ENCODE data around the gene CLDN15. TPM values are rescaled to one million over a fixed set of nuclear protein-coding genes. Genes with fewer than 3 reads are reported as not detected.
"Not testable (repeated sequence)": the region's sequence is repeated elsewhere in the genome, so short reads cannot be mapped to it uniquely, and the experiment has no call there.

The CLDN15 gene, protein sequence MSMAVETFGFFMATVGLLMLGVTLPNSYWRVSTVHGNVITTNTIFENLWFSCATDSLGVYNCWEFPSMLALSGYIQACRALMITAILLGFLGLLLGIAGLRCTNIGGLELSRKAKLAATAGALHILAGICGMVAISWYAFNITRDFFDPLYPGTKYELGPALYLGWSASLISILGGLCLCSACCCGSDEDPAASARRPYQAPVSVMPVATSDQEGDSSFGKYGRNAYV
- total RNA-seq = 10 to 100 TPM in 1 of 8 experiments, 1 to 10 TPM in 7; 2.5 to 12.2 (median 4.8) TPM

DNA sequence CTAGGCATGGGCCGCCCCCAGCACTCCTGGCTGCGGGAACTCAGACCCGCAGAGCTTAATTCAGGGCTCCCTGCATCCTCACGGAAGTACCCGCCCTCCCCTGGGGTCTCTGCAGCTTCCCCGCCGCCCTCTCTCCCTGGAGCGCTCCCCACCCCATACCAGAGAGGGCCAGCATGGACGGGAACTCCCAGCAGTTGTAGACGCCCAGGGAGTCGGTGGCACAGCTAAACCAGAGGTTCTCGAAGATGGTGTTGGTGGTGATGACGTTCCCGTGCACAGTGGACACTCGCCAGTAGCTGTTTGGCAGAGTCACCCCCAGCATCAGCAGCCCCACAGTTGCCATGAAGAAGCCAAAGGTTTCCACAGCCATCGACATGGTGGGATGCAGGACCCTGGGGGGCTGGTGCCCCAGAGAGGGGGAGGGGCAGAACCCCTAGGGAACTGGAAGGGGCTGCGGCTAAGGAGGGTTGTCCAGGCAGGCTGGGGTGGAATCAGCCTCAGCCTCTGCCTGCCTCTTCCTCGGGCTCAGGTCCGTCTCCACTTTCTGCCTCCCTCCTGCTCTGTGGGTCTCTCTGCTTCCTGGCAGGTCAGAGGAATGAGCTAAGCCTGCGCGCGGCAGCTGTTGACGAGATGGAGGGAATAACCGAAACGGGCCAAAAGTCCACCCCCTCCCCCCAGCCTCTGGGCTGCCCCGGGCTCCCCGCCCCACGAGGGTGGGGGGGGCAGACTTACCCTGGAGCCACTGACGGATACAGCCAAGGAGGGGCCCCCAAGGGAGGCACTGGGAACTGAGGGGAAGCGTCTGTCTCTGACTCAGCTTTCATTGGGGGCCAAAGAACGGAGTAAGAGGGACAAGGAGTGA, at the start of gene CLDN15:
Gene CLDN15, minus strand, starts transcription at position 597 of the 862 bp plus-strand sequence. Its CDS starts 221 bp downstream, at position 376.
- no peaks in the 10 kb centered on the region for H3K4me1 ChIP-seq (replicated peaks in 1 of 2)
- 77% methylated on average over 5 of the region's 31 CpGs; no CpG with 5 or more reads in 9 of the 10 experiments for WGBS, 10 experiments
- in situ Hi-C loops (cut with MboI; ENCODE audit: low pct_unique_long_range_greater_than_20kb in 2 of 9, low sequenced_read_pairs in 9 of 9, unreplicated experiment in 9 of 9) = no loop called here
- H3K27ac ChIP-seq = no peak within 1 kb of the TSS
- peak; percentile 14 to 82 (median 63) for ATAC-seq (replicated peaks in 6 of 8)
- H3K4me3 ChIP-seq = no peak within 1 kb of the TSS

DNA sequence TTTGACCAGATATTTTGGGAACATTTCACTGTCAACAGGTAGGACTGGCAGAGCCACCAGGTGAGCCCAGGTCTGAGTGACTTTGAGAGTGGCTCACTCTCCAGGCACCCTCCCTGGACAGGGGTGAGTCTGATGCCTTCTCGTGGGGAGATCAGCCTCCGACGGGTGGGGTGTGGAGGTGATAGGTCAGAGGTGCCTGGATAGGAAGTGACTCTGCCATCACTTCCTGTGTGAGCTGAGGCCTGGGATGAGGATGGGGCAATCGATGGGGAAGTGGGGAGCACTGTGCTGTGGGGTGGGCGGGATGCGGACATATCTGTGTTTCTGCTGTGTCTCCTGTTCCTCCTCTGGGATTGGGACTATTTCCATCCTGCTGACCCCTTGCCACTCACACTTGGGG, 49.4 kb upstream of the CLDN15 start:
- no peak for ATAC-seq (replicated peaks in 6 of 8)
- H3K4me1 ChIP-seq (replicated peaks in 1 of 2) = no peaks in the 10 kb centered on the region
- WGBS, 10 experiments = 80% methylated on average over 1 of the region's 6 CpGs; no CpG with 5 or more reads in 9 of the 10 experiments
- no peak overlapping the region for H3K27ac ChIP-seq
- H3K4me3 ChIP-seq = no peak overlapping the region
- in situ Hi-C loops (cut with MboI; ENCODE audit: low pct_unique_long_range_greater_than_20kb in 2 of 9, low sequenced_read_pairs in 9 of 9, unreplicated experiment in 9 of 9) = loop anchor here in 3 of 9 experiments (25.0 kb wide), 2 partner anchors 150 to 400 kb away; partner anchors contain the start of genes SERPINE1 (in 2 of the 3), ACHE (in 1 of the 3), SRRT (in 1 of the 3) and UFSP1 (in 1 of the 3)

DNA sequence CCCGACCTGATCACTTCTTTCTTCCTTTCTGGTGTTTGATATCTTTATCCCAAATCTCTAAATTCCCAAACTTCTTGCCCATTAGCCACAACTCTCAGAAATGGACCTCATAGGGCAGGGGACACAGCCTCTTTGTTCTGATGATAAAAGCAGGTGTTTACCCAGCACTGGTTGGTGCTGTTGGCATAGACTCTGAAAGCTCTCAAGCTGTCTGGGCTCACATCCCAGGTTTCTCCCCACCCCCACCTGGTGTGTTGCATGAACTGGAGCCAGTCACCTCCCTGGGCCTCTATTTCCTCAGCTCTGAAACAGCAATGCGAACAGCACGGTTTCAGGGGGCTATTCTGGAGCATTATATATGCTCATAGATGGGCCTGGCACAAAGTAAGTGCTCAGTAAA, 48.3 kb upstream of the CLDN15 start:
- ATAC-seq (replicated peaks in 6 of 8); H3K4me1 ChIP-seq (replicated peaks in 1 of 2); H3K27ac ChIP-seq; H3K4me3 ChIP-seq: not testable (repeated sequence)
- in situ Hi-C loops (cut with MboI; ENCODE audit: low pct_unique_long_range_greater_than_20kb in 2 of 9, low sequenced_read_pairs in 9 of 9, unreplicated experiment in 9 of 9) = loop anchor here in 3 of 9 experiments (25.0 kb wide), 2 partner anchors 149 to 399 kb away; partner anchors contain the start of genes SERPINE1 (in 2 of the 3), ACHE (in 1 of the 3), SRRT (in 1 of the 3) and UFSP1 (in 1 of the 3)
- WGBS, 10 experiments = 17 to 68% (median 30%) methylated on average over 1 to 2 of the region's 3 CpGs; no CpG with 5 or more reads in 6 of the 10 experiments

DNA sequence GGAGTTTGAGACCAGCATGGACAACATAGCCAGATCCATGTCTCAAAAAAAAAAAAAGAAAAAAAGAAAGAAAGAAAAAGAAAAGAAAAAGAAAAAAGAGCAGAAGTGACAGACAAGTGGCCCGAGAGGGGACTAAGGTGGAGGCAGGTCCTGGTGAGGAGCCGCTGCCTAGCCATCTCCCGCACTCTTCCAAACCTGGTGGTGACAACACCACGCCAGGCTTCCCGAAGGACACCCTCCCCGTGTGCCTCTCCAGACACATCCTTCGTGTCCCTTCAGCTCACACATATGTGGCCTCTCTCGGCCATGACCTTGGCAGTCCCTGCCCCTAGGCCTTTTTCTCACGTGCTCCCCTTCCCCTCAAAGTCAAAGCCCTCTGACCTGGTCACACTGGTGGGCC, 47.6 kb upstream of the CLDN15 start:
- in situ Hi-C loops (cut with MboI; ENCODE audit: low pct_unique_long_range_greater_than_20kb in 2 of 9, low sequenced_read_pairs in 9 of 9, unreplicated experiment in 9 of 9) = loop anchor here in 3 of 9 experiments (25.0 kb wide), 2 partner anchors 148 to 398 kb away; partner anchors contain the start of genes SERPINE1 (in 2 of the 3), ACHE (in 1 of the 3), SRRT (in 1 of the 3) and UFSP1 (in 1 of the 3)
- Histone ChIP-seq H3K27ac (no peak overlapping the region), H3K4me1 (replicated peaks in 1 of 2) (no peaks in the 10 kb centered on the region), H3K4me3 (no peak overlapping the region)
- 60 to 98% (median 79%) methylated on average over 2 to 8 of the region's 9 CpGs; no CpG with 5 or more reads in 2 of the 10 experiments for WGBS, 10 experiments
- ATAC-seq (replicated peaks in 6 of 8) = no peak

DNA sequence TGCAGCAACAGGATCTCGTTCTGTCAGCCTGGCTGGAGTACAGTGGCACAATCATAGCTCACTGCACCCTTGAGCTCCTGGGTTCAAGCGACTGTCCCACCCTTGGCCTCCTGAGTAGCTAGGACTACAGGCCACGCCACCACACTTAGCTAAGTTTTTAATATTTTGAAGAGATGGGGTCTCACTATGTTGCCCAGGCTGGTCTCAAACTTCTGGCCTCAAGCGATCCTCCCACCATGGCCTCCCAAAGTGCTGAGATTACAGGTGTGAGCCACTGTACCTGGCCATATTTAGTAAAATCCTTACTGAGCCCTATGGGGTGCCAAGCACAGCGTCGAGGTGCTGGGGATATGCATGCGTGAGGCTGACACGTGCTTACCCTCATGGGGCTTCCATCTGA, 43.3 kb upstream of the CLDN15 start:
- 36 to 100% (median 80%) methylated on average over 2 to 3 of the region's 8 CpGs; no CpG with 5 or more reads in 5 of the 10 experiments for WGBS, 10 experiments
- H3K4me1 ChIP-seq (replicated peaks in 1 of 2); H3K27ac ChIP-seq; ATAC-seq (replicated peaks in 6 of 8); H3K4me3 ChIP-seq: not testable (repeated sequence)
- in situ Hi-C loops (cut with MboI; ENCODE audit: low pct_unique_long_range_greater_than_20kb in 2 of 9, low sequenced_read_pairs in 9 of 9, unreplicated experiment in 9 of 9) = loop anchor here in 3 of 9 experiments (25.0 kb wide), 2 partner anchors 144 to 394 kb away; partner anchors contain the start of genes SERPINE1 (in 2 of the 3), ACHE (in 1 of the 3), SRRT (in 1 of the 3) and UFSP1 (in 1 of the 3)

DNA sequence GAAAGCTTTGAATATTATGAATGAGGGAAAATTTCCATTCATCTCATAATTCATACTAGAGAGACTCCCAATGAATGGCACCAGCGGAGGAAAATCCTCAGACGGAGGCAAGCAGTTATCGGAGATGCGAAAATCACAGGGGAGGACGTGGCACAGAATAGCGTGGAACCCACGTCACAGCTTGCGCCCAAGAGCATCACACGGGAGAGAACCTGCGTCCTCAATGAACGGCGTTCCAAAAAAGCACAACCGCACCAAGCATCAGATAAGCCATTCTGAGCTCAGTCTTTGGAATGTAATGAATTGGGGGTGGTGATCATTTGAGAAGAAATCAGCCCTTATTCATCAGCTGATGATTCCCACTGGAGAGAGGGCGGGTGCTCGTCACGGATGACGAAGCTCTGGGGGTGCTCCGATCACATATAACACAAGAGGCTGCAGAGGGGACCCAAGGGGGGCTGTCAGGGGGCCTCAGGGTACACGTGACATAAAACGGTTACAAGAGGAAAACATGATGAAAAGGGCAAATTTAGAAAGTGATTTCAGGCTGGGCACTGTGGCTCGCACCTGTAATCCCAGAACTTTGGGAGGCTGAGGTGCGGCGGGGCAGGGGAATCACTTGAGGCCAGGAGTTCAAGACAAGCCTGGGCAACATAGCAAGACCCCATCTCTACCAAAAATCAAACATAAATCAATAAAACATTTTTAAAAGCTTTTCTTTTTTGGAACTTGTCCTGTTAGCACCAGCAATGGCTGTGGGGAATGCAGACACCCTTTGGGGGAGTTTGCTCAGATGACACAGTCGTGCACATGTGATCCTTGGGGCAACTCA, 41.1 kb upstream of the CLDN15 start:
- WGBS, 10 experiments = 51 to 95% (median 82%) methylated on average over 2 to 21 of the region's 24 CpGs; no CpG with 5 or more reads in 1 of the 10 experiments

DNA sequence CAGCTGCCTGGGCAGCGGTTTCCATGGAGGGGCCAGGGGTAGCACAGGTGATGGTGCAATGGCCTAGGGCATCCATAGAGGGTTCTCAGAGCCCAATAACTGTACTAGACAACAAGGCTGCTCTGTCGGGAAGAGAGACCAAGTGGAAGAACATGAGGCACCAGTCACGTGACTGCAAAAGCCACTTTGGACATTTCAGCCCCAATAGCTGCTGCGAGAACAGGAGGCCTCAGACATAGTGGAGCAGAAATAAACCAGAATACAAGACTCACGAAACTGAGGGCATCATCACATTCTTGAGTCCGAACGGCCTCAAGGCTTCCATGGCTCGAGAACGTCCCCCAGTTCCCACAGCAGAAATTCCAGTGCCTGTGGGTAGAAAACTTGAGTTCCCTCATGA, 39.6 kb upstream of the CLDN15 start:
- peaks cover 0 to 7% of the 10 kb centered on the region in 2 donors for H3K4me1 ChIP-seq (replicated peaks in 1 of 2)
- H3K27ac ChIP-seq = no peak overlapping the region
- ATAC-seq (replicated peaks in 6 of 8) = no peak
- H3K4me3 ChIP-seq = no peak overlapping the region
- WGBS, 10 experiments = 29 to 92% (median 65%) methylated on average over 4 to 7 of the region's 9 CpGs; no CpG with 5 or more reads in 3 of the 10 experiments
- in situ Hi-C loops (cut with MboI; ENCODE audit: low pct_unique_long_range_greater_than_20kb in 2 of 9, low sequenced_read_pairs in 9 of 9, unreplicated experiment in 9 of 9) = loop anchor here in 3 of 9 experiments (25.0 kb wide), 2 partner anchors 140 to 390 kb away; partner anchors contain the start of genes SERPINE1 (in 2 of the 3), ACHE (in 1 of the 3), SRRT (in 1 of the 3) and UFSP1 (in 1 of the 3)

More for the DNA sequence above, 41.1 kb upstream of the CLDN15 start:
- no peak overlapping the region for H3K4me3 ChIP-seq
- in situ Hi-C loops (cut with MboI; ENCODE audit: low pct_unique_long_range_greater_than_20kb in 2 of 9, low sequenced_read_pairs in 9 of 9, unreplicated experiment in 9 of 9) = loop anchor here in 3 of 9 experiments (25.0 kb wide), 2 partner anchors 141 to 391 kb away; partner anchors contain the start of genes SERPINE1 (in 2 of the 3), ACHE (in 1 of the 3), SRRT (in 1 of the 3) and UFSP1 (in 1 of the 3)
- no peaks in the 10 kb centered on the region for H3K4me1 ChIP-seq (replicated peaks in 1 of 2)
- H3K27ac ChIP-seq = no peak overlapping the region
- no peak for ATAC-seq (replicated peaks in 6 of 8)

DNA sequence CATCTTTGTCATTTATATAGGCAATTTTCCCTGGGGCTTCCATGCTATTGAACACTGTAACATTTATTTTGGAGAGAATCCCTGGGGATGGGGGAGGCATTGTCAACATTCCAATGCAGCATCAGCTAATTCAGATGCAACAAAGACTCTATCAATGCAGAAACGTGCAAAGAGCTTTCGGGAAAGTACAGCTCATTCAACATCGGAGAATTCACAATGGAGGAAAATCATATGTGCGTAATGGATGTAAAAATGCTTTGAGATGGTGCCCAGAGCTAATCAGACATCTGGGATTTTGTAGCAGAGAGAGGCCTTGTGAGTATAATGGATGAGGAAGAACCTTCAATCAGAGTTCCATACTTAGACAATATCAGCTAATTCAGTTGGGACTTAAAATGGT, 35.6 kb upstream of the CLDN15 start:
- H3K4me3 ChIP-seq = no peak overlapping the region
- in situ Hi-C loops (cut with MboI; ENCODE audit: low pct_unique_long_range_greater_than_20kb in 2 of 9, low sequenced_read_pairs in 9 of 9, unreplicated experiment in 9 of 9) = no loop called here
- 10 to 32% (median 18%) methylated on average over 2 to 4 of the region's 4 CpGs; no CpG with 5 or more reads in 5 of the 10 experiments for WGBS, 10 experiments
- no peak overlapping the region for H3K27ac ChIP-seq
- H3K4me1 ChIP-seq (replicated peaks in 1 of 2) = peaks cover 0 to 7% of the 10 kb centered on the region in 2 donors
- ATAC-seq (replicated peaks in 6 of 8) = peak in 3 of 8 experiments; percentile 37 to 65 (median 61)

DNA sequence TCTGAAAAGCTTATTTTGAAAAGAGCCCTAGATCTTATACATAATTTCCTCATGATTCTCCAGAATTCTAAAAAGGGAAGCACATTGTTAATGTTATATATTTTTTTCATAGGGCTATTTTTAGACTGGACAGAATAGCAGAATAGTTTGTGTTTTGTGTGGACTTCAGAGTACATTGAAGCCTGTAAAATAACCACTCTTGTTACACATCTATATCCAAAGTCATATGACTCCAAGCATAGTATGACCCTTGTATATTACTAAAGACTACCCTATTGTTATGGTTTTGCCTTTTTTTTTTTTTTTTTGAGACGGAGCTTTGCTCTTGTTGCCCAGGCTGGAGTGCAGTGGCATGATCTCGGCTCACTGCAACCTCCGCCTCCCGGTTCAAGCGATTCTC, 33.4 kb upstream of the CLDN15 start:
- WGBS, 10 experiments = 17 to 95% (median 70%) methylated on average over 1 to 5 of the region's 5 CpGs; no CpG with 5 or more reads in 5 of the 10 experiments
- ATAC-seq (replicated peaks in 6 of 8) = no peak
- in situ Hi-C loops (cut with MboI; ENCODE audit: low pct_unique_long_range_greater_than_20kb in 2 of 9, low sequenced_read_pairs in 9 of 9, unreplicated experiment in 9 of 9) = no loop called here
- Histone ChIP-seq H3K4me1 (replicated peaks in 1 of 2) (peaks cover 0 to 7% of the 10 kb centered on the region in 2 donors), H3K4me3 (no peak overlapping the region), H3K27ac (no peak overlapping the region)

DNA sequence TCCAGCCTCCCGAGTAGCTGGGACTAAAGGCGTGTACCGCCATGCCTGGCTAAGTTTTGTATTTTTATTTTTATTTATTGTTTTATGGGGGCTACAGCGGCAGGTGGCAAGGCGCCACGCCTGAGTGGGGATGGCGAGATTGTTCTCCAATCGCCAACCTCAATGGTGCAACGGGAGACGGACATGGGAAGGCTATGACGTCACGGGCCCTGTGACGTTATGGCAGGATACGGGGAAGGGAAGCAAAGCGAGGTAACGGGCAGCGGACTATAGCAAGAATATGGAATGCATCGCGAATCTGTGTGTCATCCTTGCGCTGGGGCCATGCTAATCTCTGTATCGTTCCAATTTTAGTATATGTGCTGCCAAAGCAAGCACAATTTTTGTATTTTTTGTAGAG, 32.1 kb upstream of the CLDN15 start:
- Histone ChIP-seq H3K4me1 (replicated peaks in 1 of 2) (peaks cover 0 to 7% of the 10 kb centered on the region in 2 donors), H3K27ac (no peak overlapping the region), H3K4me3 (no peak overlapping the region)
- 76 to 99% (median 88%) methylated on average over 1 to 20 of the region's 21 CpGs; no CpG with 5 or more reads in 2 of the 10 experiments for WGBS, 10 experiments
- in situ Hi-C loops (cut with MboI; ENCODE audit: low pct_unique_long_range_greater_than_20kb in 2 of 9, low sequenced_read_pairs in 9 of 9, unreplicated experiment in 9 of 9) = no loop called here
- no peak for ATAC-seq (replicated peaks in 6 of 8)

DNA sequence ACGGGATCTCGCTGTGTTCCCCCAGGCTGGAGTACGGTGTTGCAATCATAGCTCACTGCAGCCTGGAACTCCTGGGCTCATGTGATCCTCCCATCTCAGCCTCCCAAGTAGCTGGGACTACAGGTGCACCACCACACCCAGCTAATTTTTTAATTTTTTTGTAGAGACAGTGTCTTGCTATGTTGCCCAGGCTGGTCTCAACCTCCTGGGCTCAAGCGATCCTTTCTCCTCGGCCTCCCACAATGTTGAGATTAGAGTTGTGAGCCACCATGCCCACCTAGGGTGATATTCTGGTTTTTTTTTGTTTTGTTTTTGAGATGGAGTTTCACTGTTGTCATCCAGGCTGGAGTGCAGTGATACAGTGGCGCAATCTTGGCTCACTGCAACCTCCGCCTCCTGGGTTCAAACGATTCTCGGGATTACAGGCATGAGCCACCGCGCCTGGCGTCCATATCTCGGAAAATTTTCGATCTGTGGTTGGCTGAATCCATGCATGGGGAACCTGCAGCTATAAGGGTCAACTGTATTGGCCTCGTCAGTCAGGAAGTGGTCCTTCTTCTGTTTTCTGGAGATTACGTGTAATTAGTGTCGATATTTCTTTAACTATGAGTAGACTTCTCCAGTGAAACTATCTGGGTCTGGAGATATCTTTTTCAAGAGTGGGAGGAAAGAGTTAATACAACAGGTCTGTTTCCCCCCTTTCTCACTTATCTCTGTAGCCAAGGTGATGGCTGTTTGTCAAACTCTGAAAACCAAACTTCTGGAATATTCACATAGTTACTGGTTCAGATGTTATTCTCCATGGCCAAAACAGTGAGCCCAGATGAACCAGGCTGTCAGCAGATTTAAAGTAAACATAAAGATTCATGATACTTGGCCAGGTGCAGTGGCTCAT, 28.3 kb upstream of the CLDN15 start:
- H3K4me1 ChIP-seq (replicated peaks in 1 of 2) = no peaks in the 10 kb centered on the region
- H3K4me3 ChIP-seq = no peak overlapping the region
- WGBS, 10 experiments = 56 to 94% (median 80%) methylated on average over 1 to 17 of the region's 17 CpGs
- no peak for ATAC-seq (replicated peaks in 6 of 8)
- in situ Hi-C loops (cut with MboI; ENCODE audit: low pct_unique_long_range_greater_than_20kb in 2 of 9, low sequenced_read_pairs in 9 of 9, unreplicated experiment in 9 of 9) = no loop called here
- H3K27ac ChIP-seq = no peak overlapping the region

Measured in motor neuron (in vitro differentiated cells).